ENCODE data around the gene TMEM135. TPM values are rescaled to one million over a fixed set of nuclear protein-coding genes. Genes with fewer than 3 reads are reported as not detected.
"Not testable (repeated sequence)": the region's sequence is repeated elsewhere in the genome, so short reads cannot be mapped to it uniquely, and the experiment has no call there.

The TMEM135 gene
- total RNA-seq, 2 experiments from 2014 or later, result 21.6 to 22.8 TPM

DNA sequence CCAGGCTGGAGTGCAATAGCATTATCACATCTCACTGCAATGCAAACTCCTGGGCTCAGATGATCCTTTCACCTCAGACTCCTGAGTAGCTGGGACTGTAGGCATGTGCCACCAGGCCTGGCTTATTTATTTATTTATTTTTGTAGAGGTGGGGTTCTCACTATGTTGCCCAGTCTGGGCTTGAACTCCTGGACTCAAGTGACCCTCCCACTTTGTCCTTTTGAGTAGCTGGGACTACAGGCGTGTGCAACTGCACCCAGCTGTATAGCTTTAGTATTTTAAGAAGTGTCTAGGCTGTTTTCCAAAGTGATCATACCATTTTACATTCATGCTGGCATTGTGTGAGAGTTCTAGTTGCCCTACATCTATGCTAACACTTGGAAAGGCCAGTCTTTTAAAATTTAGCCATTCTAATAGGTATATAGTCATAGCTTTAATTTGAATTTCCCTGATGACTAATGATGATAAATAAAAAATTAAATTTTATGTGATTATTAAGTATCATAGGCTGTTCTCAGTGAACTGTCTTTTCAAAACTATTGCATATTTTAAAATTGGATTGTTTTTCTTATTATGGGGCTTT, 96.9 kb downstream of the TMEM135 start:
- POLR2A ChIA-PET, result no interaction called here
- CTCF ChIA-PET, result no interaction called here

DNA sequence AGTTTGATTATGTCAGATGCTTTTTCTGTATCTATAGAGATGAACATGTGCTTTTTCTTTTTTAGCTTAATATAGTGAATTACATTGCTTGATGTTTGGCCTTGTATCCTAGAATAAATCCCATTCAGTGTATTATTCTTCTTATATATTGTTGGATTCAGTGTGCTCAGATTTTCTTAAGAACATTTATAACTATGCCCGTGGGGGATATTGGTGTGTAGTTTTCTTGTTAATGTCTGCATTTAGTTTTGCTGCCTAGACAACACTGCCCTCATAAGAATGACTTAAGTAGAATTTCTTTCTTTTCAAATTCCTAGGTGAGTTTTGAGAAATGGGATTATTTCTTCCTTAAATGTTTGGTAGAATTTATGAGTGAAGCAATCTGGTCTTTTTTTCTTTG, 98.5 kb downstream of the TMEM135 start:
- CTCF ChIA-PET, result no interaction called here

DNA sequence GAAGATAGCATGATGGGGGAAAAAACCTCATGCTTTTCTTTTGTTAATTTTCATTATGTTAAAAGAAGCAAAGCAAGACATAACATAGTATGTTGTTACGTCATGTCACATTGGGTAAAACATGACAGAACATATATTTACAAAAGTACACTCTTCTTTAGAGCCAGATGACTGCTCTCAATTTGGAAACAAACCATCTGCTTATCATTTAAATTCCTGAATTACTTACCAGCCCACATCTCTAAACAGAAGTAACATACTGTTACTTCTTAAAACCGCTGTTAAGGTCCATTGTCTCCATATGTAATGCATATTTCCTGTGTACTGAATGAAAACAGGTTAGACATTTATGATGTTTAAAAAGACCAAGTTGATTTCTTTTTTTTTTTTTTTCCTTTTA, 100.0 kb downstream of the TMEM135 start:
- CTCF ChIA-PET, result interaction anchor here (0.7 kb wide), 1 partner anchor 334 kb away, joined by 3 read pairs; no protein-coding TSS in a partner anchor
- POLR2A ChIA-PET, result no interaction called here

More for the DNA sequence above, 98.5 kb downstream of the TMEM135 start:
- POLR2A ChIA-PET, result no interaction called here

DNA sequence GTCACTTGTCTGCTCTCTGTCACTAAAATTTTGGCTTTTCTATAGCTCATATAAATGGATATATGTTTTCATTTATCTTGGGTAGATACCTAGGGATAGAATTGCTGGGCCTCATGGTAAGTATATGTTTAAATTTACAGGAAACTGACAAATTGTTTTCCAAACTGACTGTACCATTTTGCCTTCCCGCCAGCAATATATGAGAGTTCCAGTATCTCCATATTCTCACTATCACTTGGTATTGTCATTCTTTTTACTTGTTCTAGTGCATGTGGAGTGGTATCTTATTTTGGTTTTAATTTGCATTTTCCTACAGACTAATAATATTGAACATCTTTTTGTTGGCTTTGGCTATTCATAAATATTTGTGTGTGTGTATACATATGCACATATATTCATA, 101.7 kb downstream of the TMEM135 start:
- CTCF ChIA-PET, result no interaction called here
- POLR2A ChIA-PET, result no interaction called here

DNA sequence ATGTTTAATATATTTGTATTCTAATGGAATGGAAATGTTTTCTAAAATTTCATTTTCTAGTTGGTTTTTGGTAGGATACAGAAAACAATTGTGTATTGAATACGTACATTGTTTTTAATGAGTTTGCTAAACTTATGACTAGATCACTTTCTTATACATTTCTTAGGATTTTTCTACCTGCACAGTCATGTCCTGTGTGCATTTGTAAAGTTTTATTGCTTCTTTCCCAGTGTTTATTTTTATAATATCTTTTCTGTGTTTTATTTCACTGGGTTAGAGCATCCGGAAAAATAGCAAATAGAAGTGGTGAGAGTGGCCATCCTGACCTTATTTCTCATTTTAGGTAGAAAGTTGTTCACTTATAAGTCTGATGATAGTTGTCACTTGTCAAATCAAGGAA, 103.6 kb downstream of the TMEM135 start:
- POLR2A ChIA-PET, result no interaction called here

DNA sequence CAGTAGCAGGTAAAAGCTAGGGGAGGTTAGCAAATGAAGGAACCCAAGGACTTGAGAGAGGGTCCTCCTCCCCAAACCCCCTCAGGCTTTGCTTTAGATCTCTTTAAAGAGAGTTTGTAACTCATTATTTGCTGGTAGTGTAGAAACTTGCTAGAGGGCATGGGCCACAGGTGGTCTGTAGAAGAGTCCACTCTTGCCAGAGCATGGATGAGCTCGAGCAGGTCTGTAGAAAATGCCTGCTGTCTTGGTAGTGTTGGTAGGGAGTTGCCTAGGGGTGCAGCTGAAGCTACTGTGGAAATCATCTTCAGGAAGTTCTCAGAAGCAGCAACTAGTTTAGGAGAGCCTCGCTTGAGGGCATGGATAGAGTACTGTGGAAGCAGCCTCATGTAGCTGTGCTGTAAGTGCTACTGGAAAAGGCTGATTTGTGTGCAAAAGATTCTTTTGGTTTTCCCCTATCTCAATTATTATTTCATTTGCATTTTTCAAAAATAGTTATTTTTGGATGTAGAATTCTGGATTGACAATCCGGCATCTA, 104.3 kb downstream of the TMEM135 start:
- ChIA-PET POLR2A (no interaction called here), CTCF (no interaction called here)

More for the DNA sequence above, 103.6 kb downstream of the TMEM135 start:
- CTCF ChIA-PET, result no interaction called here

DNA sequence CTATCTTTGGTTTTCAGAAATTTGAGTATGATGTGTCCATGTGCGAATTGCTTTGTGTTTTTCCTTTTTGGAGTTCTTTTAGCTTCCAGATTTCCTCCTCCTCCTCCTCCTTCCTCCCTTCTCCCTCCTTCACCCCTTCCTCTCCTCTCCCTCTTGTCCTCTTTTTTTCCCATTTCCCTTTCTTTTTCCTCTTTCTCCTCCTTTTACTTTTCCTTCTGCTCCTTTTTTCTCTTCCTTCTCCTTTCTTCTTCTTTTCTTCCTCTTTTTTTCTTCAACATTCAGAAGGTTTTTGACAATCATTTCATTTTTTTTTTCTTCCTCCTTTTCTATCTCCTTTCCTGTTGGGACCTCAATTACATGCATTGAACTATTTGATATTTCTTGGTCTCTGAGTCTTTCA, 104.9 kb downstream of the TMEM135 start:
- CTCF ChIA-PET, result interaction anchor here (0.6 kb wide), 1 partner anchor 249 kb away, joined by 3 read pairs; no protein-coding TSS in a partner anchor
- POLR2A ChIA-PET, result no interaction called here

DNA sequence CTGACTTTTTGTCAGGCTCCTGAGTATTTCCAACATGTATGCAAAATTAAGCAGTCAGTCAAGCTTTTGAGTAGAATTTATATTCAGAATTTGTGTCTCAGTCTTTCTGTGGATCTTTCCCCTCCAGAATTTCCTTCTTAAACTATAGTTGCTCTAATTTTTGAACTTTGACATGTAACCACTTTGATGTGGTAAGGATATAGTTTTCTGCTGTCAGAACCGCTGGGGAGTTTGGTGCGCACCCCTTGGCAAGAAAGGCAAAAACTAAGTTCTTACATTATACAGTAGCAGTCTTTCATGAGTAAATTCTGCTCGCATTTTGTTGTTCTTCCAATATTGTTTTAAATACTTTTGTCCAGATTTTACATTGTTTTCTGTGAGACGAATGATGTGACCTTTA, 105.9 kb downstream of the TMEM135 start:
- CTCF ChIA-PET, result no interaction called here
- POLR2A ChIA-PET, result no interaction called here

DNA sequence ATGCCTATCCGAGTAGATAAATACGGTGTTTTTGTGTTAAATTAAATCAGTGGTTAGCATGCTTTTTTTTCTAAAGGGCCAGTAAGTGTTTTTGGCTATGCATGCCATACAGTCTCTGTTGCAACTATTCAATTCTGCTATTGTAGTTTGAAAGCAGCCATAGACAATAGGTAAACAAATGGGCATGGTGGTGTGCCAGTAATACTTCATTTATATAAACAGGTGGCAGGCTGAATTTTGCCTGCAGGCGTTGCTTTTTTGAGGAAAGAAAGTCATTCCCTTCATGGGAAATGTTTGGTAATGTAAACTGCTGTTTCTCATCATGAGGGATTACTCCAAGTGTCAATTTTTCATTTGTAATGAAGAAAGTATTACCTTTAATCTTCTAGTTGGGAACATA, 106.5 kb downstream of the TMEM135 start:
- ChIA-PET CTCF (no interaction called here), POLR2A (no interaction called here)

DNA sequence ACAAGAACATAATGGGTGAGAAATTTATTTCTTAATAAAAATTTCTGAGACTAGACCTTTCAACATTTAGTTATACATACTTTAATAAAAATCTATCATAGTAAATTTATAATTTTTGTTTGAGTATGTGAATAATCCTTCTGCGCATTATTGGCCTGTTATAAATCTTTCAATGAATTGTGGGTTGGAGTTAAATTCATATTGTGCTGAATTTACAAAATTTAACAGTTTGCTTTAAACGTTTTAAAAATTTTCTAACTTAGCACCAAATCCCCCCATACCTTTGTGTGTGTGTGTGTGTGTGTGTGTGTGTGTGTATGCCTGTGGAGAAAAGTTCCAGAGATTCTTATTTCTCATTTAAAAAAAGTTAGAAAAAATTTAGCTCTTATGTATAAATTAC, 111.0 kb downstream of the TMEM135 start:
- CTCF ChIA-PET, result no interaction called here

DNA sequence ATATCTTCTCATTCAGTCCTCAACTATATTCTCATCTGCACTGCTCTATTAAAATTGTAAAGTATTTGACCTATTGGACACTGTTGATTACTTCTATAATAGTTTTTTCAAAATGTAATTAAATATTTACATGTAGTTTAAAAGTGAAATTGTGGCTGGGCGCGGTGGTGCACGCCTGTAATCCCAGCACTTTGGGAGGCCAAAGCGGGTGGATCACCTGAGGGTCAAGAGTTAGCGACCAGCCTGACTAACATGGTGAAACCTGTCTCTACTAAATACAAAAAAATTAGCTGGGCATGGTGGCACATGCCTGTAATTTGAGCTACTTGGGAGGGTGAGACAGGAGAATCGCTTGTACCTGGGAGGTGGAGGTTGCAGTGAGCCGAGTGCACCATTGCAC, 112.0 kb downstream of the TMEM135 start:
- CTCF ChIA-PET, POLR2A ChIA-PET: not testable (repeated sequence)

More for the DNA sequence above, 111.0 kb downstream of the TMEM135 start:
- POLR2A ChIA-PET, result no interaction called here

DNA sequence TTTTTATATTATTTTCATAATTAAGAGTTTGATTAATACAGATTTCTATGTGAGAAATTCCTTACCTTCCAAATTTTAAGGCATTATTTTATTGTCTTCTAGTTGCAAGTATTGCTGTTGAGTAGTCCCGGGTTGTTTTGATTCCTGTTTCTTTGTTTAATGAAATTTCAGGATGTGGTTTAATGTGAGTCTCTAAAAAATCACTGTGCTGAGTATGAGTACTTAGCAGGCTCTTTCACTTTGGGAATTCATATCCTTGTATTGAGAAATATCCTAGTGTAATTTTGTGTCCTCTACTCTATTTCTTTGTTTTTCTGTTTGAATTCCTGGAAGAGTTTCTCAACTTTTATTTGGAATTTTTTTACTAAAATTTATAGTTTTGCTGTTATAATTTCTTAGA, 113.2 kb downstream of the TMEM135 start:
- ChIA-PET CTCF (no interaction called here), POLR2A (no interaction called here)

DNA sequence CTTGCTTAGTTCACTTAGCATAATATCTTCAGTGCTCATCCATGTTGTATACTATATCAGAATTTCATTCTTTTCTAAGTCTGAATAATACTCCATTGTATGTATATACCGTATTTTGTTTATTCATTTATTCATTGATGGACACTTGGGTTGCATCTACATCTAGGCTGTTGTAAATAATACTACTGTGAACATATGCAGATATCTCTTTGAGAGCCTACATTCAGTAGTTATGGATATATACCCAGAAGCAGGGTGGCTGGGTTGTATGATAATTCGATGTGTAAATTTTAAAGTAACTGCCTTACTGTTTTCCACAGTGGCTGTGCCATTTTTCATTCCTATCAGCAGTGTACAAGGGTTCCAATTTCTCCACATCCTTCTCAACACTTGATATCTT, 116.5 kb downstream of the TMEM135 start:
- ChIA-PET POLR2A (no interaction called here), CTCF (no interaction called here)

DNA sequence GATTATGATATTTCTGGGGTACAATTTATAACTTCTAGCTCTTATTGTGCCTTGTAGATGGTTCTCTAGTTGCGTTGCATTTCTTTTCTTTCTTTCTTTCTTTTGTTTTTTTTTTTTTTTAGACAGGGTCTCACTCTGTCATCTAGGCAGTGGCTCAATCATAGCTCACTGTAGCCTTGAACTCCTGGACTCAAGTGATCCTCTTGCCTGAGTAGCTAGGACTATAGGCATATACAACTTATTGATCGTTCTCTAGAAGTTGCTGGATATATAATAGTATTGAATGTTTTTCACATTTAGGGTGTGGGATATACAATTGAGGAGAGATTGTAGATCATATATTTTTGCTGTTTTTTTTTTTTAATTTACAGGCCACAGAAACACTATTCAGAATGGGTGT, 119.2 kb downstream of the TMEM135 start:
- ChIA-PET CTCF (no interaction called here), POLR2A (no interaction called here)

DNA sequence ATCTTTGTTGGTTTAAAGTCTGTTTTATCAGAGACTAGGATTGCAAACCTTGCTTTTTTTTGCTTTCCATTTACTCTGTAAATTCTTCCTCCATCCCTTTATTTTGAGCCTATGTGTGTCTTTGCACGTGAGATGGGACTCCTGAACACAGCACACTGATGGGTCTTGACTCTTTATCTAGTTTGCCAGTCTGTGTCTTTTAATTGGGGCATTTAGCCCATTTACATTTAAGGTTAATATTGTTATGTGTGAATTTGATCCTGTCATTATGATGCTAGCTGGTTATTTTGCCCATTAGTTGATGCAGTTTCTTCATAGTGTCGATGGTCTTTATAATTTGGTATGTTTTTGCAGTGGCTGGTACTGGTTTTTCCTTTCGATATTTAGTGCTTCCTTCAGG, 131.3 kb downstream of the TMEM135 start:
- CTCF ChIA-PET, POLR2A ChIA-PET: not testable (repeated sequence)

DNA sequence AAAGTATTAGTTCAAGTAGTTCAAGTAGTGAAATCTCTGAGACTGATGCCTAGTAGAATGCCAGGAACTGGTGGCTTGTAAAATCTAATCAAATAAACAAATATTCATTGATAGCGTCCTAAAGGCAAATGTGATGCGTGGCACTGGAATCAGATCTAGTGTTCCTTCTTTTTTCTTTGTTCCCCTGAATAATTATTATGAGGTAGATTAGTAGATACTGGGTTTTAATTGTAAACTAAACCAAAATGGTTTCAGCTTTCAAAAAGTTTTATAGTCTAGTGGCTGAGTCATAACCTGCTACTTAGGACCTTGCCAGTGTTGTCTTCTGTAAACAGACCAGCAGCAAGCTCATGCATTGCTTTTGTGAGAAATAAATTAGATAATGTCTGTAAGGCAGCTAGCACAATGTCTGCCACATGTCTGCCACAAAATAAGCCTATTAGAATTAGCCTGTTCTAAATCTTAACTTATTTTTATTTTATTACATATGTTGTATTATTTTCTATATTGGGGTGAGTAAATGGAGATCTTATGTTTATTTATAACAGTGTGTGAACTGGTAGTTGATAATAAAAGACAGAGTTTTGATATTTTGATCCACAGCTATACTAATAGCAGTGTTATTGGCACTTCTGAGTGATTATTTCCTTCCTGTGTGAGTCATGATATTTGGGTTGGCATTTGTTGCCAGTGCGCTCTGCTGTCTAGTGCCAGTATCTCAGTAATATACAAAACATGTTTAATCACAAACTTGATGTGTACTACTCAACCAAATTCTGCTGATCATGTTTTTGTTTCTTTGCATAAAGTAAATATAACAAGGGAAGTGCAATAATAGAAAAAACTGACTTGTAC, 135.7 kb downstream of the TMEM135 start:
- ChIA-PET POLR2A (no interaction called here), CTCF (no interaction called here)

DNA sequence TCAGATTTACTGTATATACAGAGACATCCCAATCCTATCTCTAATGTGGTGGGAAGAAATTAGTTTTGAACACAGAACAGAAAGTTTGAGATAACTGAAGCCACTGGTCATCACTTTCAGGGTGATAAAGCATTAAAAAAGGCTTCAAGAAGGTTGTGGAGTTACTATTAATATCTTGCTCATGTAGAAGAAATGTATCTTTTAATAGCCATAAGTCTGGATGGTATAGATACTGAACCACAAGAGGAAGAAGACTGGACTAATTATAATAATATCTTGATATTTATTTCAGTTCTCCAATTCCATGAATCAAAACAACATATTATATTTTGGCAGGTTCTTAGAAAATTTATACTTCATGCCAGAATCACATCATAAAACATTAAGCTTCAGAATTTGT, 137.1 kb downstream of the TMEM135 start:
- ChIA-PET CTCF (no interaction called here), POLR2A (no interaction called here)

DNA sequence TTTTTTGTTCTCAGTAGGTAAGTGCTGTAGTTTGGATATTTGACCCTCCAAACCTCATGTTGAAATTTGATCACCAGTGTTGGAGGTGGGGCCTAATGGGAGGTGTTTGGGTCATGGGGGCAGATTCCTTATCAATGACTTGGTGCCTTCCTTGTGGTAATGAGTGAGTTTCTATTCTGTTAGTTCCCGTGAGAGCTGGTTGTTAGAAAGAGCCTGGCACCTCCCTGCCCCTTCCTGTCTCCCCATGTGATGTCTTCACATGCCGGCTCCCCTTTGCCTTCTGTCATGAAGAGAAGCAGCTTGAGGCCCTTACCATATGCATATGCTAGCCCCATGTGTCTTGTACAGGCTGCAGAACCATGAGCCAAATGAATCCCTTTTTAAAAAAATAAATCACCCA, 138.3 kb downstream of the TMEM135 start:
- POLR2A ChIA-PET, result no interaction called here
- CTCF ChIA-PET, result no interaction called here

DNA sequence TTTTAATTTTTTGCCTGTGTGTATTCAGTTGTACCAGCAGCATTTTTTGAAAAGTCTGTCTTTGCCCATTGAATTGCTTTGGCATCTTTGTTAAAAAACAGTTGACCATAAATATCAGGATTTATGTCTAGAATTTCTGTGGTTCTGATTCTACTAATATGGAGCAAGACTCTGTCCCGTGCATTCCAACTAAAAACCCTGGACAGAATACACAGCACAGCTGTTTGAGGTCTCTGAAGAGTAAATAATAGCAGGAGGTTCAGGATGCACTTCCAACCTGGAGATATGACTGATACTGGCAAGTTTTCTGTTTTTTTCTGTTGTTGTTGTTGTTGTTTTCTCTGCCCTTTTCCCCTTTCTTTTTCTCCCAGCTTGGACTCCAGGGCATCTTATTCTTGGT, 141.9 kb downstream of the TMEM135 start:
- POLR2A ChIA-PET, result no interaction called here
- CTCF ChIA-PET, result no interaction called here

DNA sequence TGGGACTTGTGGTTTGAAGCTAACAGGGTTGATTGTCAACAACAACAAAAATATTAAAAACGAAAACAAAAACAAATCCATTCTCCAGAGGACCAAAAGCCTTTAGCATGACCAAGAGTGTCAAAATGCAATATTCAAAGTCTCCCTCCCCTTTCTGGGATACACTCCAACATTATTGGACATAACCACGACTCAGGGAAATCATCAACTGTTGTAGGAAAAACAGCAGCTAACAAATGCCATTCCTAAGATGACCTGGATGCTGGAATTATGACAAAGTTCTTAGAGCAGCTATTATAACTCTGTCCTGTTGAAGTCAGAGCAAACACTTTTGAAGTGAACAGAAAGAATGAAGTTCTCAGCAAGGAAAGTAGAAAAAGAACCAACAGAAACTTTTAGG, 143.0 kb downstream of the TMEM135 start:
- POLR2A ChIA-PET, result no interaction called here
- CTCF ChIA-PET, result no interaction called here

DNA sequence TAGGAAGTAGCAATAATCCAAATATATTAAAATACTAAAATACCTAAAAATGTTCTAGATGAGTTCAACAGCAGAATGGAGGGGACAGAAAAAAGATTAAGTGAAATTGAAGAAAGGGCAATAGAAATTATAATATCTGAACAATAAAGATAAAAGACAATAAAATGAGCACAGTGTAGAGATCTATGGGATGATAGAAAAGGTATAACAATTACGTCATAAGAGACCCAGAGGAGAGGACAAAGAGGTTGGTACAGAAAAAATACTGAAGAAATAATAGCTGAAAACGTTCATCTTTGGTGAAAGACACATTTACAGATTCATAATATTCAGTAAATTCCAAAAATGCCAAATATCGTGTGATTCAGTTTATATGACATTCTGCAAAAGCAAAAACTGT, 143.4 kb downstream of the TMEM135 start:
- ChIA-PET CTCF (no interaction called here), POLR2A (no interaction called here)

DNA sequence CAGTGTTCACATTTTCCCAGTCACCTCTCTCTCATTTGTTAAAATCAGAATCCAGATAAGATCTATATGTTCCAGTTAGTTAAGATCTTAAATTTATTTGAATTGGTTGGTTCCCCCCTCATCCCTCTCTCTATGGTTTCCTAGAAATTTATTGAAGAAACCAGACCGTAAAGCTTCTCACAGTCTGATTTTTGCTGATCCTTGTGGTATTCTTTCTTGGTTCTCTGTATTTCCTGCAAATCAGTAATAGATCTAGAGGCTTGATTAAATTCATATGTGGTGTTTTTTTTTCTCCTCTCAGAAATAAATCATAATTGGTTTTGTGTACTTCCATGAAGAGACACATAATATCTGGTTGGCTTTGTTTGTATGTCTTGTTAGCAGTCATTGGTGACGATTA, 147.5 kb downstream of the TMEM135 start:
- ChIA-PET POLR2A (no interaction called here), CTCF (no interaction called here)

Measured in activated CD8-positive, alpha-beta memory T cell treated with anti-CD3 and anti-CD28 coated beads for 36 hours (primary cell).